Dermis microvascular lymphatic vessel endothelial cell (primary cell): ENCODE measurements around the gene ZNF169. TPM values are rescaled to one million over a fixed set of nuclear protein-coding genes. Genes with fewer than 3 reads are reported as not detected.
"Not testable (repeated sequence)": the region's sequence is repeated elsewhere in the genome, so short reads cannot be mapped to it uniquely, and the experiment has no call there.

Experiments
- DNase-seq, 2 donors: peaks; one replicate each; pipeline versions ENCODE4 v3.0.0 to v3.0.0-alpha.2; 2010; ENCODE audit warnings: low read depth in 2 of 2
- total RNA-seq: library from RNA; depleted of rRNA; stranded (reverse); fragments of >200 nt; gene quantifications from 2 replicates; pipeline ENCODE4 v1.2.1, GENCODE V29; 2014

The ZNF169 gene
- total RNA-seq, 1 donor from 2014 or later = 1.9 TPM

- not testable (repeated sequence) for DNase-seq
Measured at GRCh38 chr9:94341703-94342102, 82.6 kb downstream of the ZNF169 start.

DNA sequence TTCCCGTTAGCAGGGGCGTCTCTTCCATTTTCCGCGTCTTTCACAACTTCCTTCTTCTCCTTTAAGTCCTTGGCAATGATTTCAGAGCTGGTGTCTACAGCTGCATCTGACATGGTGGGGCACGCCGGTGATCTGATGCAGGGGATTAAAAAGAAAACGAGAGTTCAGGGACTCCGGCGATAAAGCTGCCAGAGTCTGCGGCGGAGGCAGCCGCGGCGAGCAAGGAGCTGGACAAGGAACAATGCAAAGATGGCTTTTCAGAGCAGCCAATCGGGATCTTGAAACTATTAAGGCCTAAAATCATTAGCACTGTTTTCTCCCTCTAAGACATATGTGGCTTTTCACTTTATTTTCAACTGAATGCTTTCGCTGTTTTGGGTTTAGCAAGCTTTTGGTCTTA lies 88.4 kb downstream of the ZNF169 start:
- DNase-seq = not testable (repeated sequence)

DNA sequence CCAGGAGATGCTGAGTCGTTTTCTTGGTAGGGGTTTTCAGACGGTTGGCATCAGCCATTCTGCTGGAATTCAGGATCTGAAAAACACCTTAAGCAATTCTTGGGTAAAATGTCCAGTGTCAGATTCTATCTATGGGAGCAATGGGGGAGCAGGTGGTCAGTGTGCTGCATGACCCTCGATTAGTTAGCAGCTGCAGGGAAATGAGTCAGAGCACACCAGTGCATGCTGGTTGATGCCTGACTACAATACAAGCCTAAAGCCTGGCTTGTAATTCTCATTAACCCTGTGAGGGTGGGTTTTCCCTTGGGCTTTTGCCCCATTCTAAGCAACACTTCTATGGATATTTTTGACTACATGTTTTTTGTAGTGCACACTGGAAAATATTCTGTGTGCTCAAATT lies 89.7 kb downstream of the ZNF169 start:
- DNase-seq = not testable (repeated sequence)

Other genes with a start within 250 kb of the ZNF169 start
- 3.6 and 4.7 TPM in 2 replicates for gene PTPDC1, start 174.8 kb upstream of the ZNF169 start, total RNA-seq
- not detected in 2 replicates for gene NUTM2F, start 69.3 kb downstream of the ZNF169 start, total RNA-seq